Fibroblast of pulmonary artery (primary cell): Measurements from ENCODE around the gene TMX4.
"Not testable (repeated sequence)": the region's sequence is repeated elsewhere in the genome, so short reads cannot be mapped to it uniquely, and the experiment has no call there.

Experiments used
- DNase-seq: peaks from one replicate; pipeline ENCODE4 v3.0.0-alpha.2; 2010; ENCODE audit warnings: low read depth
- H3K4me3 ChIP-seq: replicated peaks from 2 replicates; pipeline ENCODE4 v1.5.1; 2011; ENCODE audit warnings: low read depth, mild to moderate bottlenecking, control low read depth, low read length, moderate library complexity
- CTCF ChIP-seq: IDR thresholded peaks from 2 replicates; pipeline ENCODE4 v1.5.1; 2011; ENCODE audit warnings: mild to moderate bottlenecking, control low read depth, low read length, inconsistent platforms; ENCODE audit errors: missing control alignments

The TMX4 gene

GRCh38 chr20:7959484-7959883, 60.1 kb downstream of the TMX4 start:
- no peak overlapping the region for H3K4me3 ChIP-seq
- DNase-seq, result no peak
- TF ChIP-seq CTCF, result no peak

- DNase-seq, H3K4me3 ChIP-seq: not testable (repeated sequence)
Measured at GRCh38 chr20:7956561-7956960, 63.0 kb downstream of the TMX4 start.

GRCh38 chr20:7950387-7950786, 69.2 kb downstream of the TMX4 start:
- TF ChIP-seq CTCF, result no peak
- H3K4me3 ChIP-seq, result no peak overlapping the region
- DNase-seq, result no peak

DNA sequence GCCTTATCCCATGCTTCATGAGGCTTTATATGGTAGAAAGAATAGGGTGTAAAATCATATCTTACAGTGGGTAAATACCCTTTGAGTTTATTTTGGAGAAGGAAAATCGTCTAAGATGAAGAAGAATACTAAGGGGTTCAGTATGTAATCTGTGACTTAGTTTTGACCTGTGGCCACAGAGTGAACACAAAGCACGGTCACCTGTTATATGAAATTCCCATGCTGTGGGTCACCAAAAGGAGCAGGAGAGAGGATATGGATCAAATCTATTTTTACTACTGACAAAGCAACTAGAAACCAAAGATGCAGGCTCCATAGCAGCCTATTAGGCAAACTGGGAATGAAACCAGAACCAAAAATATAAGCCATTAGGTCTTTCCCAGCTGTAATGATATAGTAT, 75.7 kb downstream of the TMX4 start:
- no peak for DNase-seq
- TF ChIP-seq CTCF, result no peak
- H3K4me3 ChIP-seq, result no peak overlapping the region

- TF ChIP-seq CTCF, result no peak
- H3K4me3 ChIP-seq, result no peak within 1 kb of the TSS
Measured at GRCh38 chr20:7940341-7940740, 79.2 kb downstream of the TMX4 start, which contains the start of gene HAO1. HAO1 (minus strand) TSS chr20:7940458; CDS start chr20:7940422, 36 bp downstream.

DNA sequence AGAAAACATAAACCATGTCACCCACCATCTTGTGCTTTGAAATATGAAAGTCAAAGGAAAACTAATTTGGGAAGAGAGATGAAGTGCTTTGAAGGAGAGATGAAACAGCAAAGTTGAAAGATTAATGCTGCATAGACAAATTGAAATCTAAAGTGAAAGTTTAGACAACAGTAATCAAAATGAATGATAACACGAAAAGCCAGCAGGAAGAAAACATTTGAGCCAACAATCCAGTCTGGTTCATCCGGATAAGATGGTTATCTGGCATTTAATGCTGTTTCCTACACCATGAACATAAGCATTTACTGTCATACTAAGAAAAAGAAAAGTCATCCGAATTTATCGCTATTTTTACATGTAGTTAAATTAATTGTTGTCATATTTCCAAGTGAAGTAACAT, 79.9 kb downstream of the TMX4 start:
- no peak overlapping the region for H3K4me3 ChIP-seq
- no peak for DNase-seq
- TF ChIP-seq CTCF, result no peak

More at GRCh38 chr20:7940341-7940740, 79.2 kb downstream of the TMX4 start, which contains the start of gene HAO1:
- DNase-seq, result no peak

- no peak overlapping the region for H3K4me3 ChIP-seq
- no peak for TF ChIP-seq CTCF
- no peak for DNase-seq
Measured at GRCh38 chr20:7938058-7938457, 81.5 kb downstream of the TMX4 start.

DNA sequence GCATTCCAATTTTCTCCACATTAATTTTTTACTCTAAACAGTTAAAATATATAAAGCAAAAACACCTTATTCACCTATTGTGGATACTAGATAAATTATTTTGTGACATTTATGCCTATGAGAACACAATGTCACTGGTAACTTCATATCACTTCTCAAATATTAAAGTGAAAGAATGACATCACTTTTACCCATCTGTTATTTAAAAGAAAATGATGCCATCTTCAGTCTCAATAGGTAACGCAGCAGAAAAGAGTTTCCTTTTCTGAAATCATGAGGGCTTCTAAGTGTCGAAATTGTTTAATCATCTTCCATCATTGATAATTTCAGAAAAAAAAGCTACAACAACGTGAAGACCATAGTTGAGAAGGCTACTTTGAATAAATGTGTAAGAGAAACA, 82.2 kb downstream of the TMX4 start:
- DNase-seq, result no peak
- H3K4me3 ChIP-seq, result no peak overlapping the region
- no peak for TF ChIP-seq CTCF
